ENCODE measurements around the gene C2orf49.
"Not testable (repeated sequence)": the region's sequence is repeated elsewhere in the genome, so short reads cannot be mapped to it uniquely, and the experiment has no call there.

Gene C2orf49

DNA sequence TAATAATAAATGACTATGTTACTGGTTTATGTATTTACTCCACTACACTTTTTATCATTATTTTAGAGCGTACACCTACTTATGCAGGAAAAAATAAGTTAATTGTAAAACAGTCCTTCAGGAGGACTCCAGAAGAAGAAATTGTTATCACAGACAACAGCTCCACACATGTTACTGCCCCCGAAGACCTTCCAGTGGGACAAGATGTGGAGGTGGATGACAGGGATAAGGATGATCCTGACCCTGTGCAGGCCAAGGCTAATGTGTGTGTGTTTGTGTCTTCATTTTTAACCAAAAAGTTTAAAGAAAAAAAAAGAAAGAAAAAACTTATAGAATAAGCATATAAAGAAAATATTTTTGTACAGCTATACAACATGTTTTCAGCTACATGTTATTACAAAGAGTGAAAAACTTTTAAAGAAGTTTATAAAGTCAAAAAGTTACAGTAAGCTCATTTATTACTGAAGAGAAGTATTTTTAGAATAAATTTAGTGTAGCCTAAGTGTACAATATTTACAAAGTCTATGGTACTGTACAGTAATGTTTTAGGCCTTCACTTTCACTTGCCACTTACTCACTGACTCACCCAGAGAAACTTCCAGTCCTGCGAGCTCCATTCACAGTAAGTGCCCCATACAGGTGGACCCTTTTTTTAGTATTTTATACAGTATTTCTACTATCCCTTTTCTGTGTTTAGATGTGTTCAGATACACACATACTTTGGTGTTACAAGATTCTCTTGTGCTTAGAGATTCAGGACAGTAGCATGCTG, 15.3 kb upstream of the C2orf49 start:
- no peak for DNase-seq

DNA sequence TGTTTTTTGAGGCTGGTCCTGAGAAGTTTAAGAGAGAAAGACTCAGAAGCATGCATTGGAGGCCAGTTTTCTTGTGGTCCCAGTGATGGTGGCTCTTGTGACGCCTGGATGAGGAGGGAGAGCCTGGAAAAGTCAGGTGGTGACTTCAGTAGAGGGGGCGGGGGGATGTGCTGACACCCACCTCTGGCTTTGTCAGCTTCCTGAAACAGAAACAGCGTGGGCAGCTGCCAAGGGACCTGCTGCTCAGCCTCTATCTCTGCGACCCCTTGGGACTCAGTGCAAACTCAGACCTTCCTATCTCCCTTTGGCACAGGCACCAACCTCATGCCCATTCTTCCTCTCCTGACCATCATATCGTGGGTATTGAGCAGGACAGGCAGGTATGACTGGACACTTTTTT, 14.2 kb upstream of the C2orf49 start:
- no peak for DNase-seq

DNA sequence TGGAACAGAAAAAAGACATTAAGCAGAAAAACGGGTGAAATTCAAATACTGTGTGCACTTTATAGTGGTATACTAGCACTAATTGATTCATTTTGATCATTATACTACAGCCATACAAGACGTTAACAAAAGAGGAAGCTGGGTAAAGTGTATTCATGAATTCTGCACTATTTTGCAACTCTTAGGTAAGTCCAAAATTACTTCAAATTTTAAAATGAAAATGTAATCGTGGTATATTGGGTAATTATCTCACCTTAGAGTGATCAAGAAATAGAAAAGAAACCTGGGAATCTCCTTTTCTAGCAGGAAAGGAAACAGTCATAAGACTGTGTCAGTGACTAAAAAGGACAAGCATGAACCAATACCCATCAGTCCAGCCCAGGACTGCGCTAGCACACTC, 13.2 kb upstream of the C2orf49 start:
- DNase-seq: no peak

DNA sequence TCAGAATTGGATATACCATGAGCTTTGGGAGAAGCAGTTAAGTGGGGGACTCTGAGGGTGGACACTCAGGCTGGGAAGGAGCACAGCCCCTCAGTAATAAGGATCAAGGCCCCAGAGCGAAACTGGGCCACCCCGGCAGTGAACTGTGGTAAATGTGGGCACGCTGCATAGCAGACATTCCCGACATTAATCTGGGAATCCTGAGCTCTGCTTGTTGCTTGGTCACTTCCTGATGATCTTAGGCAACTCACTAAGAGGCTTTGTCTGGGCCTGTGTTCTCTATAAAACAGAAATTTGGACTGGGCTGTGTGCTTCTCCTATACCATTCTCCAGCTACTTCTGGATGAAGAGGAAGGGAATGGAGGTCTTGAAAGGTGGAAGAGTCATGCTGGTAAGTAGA, 12.6 kb upstream of the C2orf49 start:
- DNase-seq: no peak

GRCh38 chr2:105325389-105325963, 11.9 kb upstream of the C2orf49 start:
- no peak for DNase-seq

DNA sequence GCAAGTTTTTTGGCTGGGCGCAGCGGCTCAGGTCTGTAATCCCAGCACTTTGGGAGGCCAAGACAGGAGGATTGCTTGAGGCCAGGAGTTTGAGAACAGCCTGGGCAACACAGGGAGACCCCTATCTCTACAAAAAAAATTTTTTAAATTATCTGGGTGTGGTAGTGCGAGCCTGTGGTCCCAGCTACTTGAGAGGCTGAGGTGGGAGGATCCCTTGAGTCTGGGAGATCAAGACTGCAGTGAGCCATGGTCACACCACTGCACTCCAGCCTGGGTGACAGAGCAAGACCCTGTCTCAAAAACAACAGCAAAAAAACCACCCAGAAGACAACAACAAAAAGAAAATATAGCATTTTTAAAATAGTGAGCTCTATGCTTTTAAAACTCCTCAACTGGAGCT, 10.1 kb upstream of the C2orf49 start:
- not testable (repeated sequence) for DNase-seq

- DNase-seq: no peak
Measured at GRCh38 chr2:105327690-105328089, 9.7 kb upstream of the C2orf49 start.

DNA sequence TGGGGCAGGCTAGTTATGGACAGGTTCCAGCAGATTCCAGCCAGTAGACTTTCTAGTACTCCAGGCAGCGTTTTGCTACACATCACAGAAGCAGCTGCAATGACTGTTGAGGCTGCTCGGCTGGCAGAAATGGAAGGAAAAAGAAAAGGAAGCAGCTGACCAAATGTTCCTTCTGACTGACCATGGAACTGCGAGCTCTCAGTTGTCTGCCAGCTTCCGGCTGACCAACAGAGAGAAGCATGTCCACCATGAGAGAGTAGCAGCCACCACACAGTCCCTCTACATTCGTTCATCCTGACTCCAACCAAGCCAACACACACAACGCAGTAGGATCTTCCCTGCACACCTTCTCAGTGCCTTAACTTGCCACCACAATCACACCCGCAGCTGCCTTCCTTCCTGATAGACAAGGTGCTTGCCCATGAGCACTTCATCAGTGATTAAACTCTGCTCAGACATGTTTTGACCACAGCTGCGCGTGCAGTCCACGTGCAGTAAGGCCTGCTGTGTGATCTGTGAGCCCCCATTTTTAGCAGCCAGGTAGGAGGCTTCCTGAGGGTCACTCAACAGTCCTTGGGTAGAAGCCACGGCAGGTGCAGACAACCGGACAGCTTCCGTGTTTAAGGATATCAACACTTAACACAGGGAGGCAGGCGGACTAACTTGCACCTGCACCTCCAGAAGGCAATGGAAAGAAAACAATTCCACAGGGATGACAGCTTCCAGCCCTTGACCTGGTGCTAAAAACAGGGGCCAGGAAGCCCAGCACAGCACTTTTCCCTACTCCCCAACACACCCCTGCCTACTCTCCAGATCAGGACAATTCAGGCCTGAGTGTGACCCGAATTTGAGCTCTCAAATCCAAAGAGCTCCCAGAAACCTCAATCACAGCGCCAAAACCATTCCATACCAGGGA, 8.8 kb upstream of the C2orf49 start:
- peak; percentile 28 to 39 for DNase-seq

DNA sequence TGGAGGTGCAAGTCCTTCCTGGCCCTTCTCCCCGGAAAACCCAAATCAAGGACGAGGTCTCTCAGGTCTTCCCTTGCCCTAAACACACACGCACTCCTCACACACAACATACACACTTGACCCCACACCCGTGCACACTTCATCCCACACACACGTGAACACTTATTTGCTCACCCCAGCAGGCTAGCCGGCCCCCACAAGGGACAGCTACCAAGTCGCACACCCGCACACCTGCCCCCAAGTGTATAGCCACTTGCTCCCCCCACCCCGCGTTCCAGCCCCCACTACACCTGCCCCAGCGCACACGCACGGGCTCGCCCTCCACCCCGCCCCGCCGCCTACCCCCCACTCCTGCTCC, 8.2 kb upstream of the C2orf49 start:
- DNase-seq: no peak

DNA sequence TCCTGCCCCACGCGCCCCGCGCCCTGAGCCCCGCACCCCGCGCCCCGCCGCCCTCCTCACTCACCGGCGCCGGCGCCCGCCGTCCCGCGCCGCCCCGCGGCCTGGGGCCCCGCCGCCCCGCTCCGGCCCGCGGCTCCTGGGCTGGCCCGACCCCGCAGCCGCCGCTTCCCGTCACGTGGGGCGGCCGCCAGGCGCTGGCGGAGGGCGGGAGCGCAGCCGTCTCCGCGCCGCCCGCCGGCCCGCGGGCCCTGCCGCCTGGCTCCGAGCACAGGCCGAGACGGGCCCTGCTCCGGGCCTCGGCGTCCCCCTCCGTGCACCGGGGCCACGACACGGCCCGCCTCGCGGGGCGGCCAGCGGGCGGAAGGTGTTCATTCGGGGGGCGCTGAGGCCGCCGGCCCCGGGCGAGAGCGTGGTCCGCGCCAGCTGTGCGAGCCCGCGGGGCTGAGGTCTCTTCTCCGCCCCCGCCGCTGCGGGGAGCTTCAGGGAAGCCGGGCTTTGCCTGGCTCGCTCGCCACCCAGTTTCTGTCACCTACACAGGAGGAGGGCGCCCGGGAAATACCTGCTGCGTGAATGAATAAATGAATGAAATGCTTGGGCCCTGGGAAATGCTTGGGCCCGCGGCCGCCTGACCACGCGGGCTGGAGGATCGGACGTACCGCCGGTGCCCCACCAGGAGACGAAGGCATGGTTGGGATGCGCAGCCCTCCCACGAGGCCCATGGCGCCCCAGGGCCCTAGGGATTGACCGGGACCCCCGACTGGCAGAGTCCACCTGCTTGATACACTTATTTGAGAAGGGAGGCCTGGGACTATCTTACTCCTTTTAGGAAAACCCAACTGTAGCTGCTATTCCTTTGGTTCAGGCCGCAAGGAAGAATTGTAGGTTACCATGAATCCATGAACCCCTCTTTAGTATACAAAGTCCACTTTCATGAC, 7.5 kb upstream of the C2orf49 start, which contains the start of gene TGFBRAP1:
Gene TGFBRAP1 (minus strand): TSS at position 175 of the 935 bp plus-strand sequence. CDS start 21,434 bp downstream, outside the sequence.
- peak; percentile 44 to 56 for DNase-seq

DNA sequence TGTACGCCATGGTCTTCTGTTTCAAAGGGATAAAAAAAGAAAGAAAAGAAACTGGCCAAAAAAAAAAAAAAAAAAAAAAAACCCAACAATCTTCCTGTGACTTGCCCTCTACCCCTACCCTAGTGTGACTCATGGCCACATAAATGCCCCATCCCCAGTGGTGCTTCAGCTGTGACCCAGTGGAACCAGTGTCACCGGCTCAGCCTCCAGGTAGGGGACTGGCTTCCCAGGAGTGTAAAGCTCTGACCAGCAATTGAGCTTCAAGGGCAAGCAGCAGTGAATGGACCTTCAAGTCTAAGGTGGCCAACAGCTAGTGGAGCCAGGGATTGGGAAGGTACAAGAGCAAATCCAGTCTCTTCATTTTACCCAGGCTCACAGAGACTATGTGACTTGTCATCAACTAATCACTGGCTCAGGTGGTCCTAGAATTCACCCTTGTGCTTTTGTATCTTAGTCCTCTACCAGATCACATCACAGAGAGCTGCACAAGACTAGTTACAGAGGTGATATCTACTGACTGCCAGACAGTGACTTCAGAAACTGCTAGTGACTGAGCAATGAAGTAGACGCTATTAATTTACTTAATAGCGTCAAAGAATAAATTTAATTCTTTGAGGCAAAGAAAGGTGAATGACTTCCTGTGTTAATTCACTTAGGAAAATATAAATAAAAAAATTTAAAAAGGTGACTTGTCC, 6.5 kb upstream of the C2orf49 start:
- no peak for DNase-seq

GRCh38 chr2:105334211-105334610, 3.1 kb upstream of the C2orf49 start:
- DNase-seq: no peak

DNA sequence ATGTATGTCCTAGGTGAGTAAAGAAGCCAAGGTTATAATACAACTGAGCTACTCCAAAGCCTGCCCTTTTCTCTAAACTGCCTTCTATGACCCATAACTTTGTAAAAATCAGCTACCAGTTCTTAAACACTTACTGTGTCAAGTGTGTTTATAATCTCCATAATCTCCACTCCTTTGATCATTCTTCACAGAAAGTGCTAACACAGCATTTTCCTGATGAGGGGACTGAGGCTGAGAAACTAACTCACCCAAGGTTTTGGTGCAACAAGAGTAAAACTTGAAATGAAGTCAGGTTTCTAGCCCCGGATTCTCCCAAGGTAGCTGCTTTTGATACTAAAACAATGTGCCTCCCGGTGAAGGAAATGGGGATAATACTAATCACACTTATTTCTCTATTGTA, 1.9 kb upstream of the C2orf49 start:
- DNase-seq: no peak

- DNase-seq: no peak
Measured at GRCh38 chr2:105336786-105337121, 586 bp upstream of the C2orf49 start.

DNA sequence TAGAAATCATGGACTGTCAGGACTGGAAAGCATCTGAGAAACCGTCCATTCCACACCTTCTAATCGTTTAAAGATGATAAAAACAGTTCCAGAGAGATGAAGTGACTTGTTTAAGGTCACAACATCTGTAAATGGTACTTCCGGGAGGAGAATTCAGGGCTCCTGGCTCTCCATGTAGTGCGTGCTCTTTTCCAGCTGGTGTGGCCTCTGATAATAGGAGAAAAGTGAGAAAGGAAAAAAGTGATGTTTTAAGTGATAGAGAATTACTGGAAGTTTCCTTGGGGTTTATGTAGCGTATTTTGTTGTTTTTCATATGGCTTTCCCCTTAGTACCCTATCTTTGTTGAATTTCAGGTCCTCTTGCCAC, 663 bp downstream of the C2orf49 start:
- DNase-seq: peak in 1 of 2 donors; percentile 11

DNA sequence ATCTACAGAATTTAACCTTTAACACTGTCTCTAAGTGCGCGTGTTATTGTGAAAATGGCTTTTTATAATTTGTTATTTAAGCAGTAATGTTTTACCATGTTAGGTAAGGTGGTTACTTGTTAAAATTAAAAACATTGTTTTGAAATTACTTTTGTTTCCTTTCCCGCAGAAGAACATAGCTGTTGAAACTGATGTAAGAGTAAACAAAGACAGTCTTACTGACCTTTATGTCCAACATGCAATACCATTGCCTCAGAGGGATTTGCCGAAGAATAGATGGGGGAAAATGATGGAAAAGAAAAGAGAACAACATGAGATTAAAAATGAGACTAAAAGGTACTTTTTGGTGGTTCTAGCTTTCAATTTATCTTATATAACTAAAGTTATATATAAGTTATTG, 2.1 kb downstream of the C2orf49 start:
- DNase-seq: no peak

GRCh38 chr2:105344704-105345345, 7.5 kb downstream of the C2orf49 start:
- DNase-seq: peak in 1 of 2 donors; percentile 42

DNA sequence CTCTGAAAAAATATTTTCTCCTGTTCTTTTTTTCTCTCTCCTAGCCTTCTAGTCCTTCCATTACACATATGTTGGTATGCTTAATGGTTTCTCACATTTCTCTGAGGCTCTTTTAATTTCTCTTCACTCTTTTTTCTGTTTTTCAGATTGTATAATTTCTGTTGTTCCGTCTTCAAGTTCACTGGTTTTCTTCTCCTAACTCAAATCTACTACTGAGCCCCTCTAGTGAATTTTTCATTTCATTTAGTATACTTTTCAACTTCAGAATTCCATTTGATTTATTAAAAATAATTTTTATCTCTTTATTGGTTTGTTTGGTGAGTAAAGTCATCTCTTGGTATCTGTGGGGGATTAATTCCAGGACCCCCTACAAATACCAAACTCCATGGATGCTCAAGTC, 19.8 kb downstream of the C2orf49 start:
- no peak for DNase-seq

GRCh38 chr2:105358593-105358992, 21.3 kb downstream of the C2orf49 start:
- DNase-seq: no peak

- peak in 1 of 2 donors; percentile 8 for DNase-seq
Measured at GRCh38 chr2:105361102-105361889, 24.0 kb downstream of the C2orf49 start.

Data from CD4-positive, alpha-beta T cell treated with Interleukin-4 for 1 hour (primary cell).